Kidney epithelial cell (primary cell): ENCODE measurements around the gene PCSK5. TPM values are rescaled to one million over a fixed set of nuclear protein-coding genes. Genes with fewer than 3 reads are reported as not detected.
A peak's percentile ranks its signal among the peaks of the same experiment; 100 is the strongest.

ENCODE experiments used
- DNase-seq: peaks from one replicate; pipeline ENCODE4 v3.0.0-alpha.2; 2010; ENCODE audit warnings: low read depth
- H3K27me3 ChIP-seq: 2 replicates; pipeline ENCODE4 v1.6.0; 2011; ENCODE audit warnings: low read length; ENCODE audit not compliant: control insufficient read depth, insufficient read depth
- H3K36me3 ChIP-seq: 2 replicates; pipeline ENCODE4 v1.5.1; 2011; ENCODE audit warnings: low read length; ENCODE audit not compliant: control insufficient read depth, insufficient read depth
- H3K4me3 ChIP-seq: 2 replicates; pipeline ENCODE4 v1.5.1; 2011; ENCODE audit warnings: low read depth, mild to moderate bottlenecking, control low read depth, low read length
- CTCF ChIP-seq: IDR thresholded peaks from 2 replicates; pipeline ENCODE4 v1.5.1; 2011; ENCODE audit warnings: mild to moderate bottlenecking, moderate library complexity, low read length, control low read depth, inconsistent platforms; ENCODE audit not compliant: insufficient read depth, poor library complexity, severe bottlenecking
- total RNA-seq: library from RNA; depleted of rRNA; stranded (reverse); fragments of >200 nt; gene quantifications from 2 replicates; pipeline ENCODE4 v1.2.3, GENCODE V29; 2015

PCSK5 gene
- total RNA-seq, 1 donor from 2014 or later = 3.8 TPM

- no peak for TF ChIP-seq CTCF
- H3K27me3 ChIP-seq = no peaks in the 10 kb centered on the region
- no peak overlapping the region for H3K4me3 ChIP-seq
- H3K36me3 ChIP-seq = no peaks in the 10 kb centered on the region
- peak; percentile 82 for DNase-seq
These were observed 489.0 kb downstream of the PCSK5 start for GRCh38 chr9:76379494-76379893.

- Histone ChIP-seq H3K27me3 (no peaks in the 10 kb centered on the region), H3K36me3 (no peaks in the 10 kb centered on the region), H3K4me3 (no peak overlapping the region)
- TF ChIP-seq CTCF = no peak
- DNase-seq = no peak
These were observed 500.2 kb downstream of the PCSK5 start for GRCh38 chr9:76390656-76391055.

GRCh38 chr9:76394195-76394959 lies 503.9 kb downstream of the PCSK5 start, which contains the start of gene RFK:
Gene RFK, minus strand, starts transcription at chr9:76394426. Its CDS starts 255 bp downstream, at chr9:76394171.
- DNase-seq = peak; percentile 77
- H3K27me3 ChIP-seq = no peaks in the 10 kb centered on the region
- H3K36me3 ChIP-seq = no peaks in the 10 kb centered on the region
- peak within 1 kb of the TSS; percentile 82 for H3K4me3 ChIP-seq
- peak; percentile 42 for TF ChIP-seq CTCF

- no peak for DNase-seq
- no peaks in the 10 kb centered on the region for H3K36me3 ChIP-seq
- H3K27me3 ChIP-seq = no peaks in the 10 kb centered on the region
- H3K4me3 ChIP-seq = peak overlapping the region; percentile 82
- no peak for TF ChIP-seq CTCF
These were observed 504.4 kb downstream of the PCSK5 start for GRCh38 chr9:76394960-76395252.

GRCh38 chr9:76395381-76395780 lies 504.9 kb downstream of the PCSK5 start:
- Histone ChIP-seq H3K4me3 (no peak overlapping the region), H3K36me3 (no peaks in the 10 kb centered on the region), H3K27me3 (no peaks in the 10 kb centered on the region)
- no peak for DNase-seq
- no peak for TF ChIP-seq CTCF

GRCh38 chr9:76396144-76396543 lies 505.7 kb downstream of the PCSK5 start:
- TF ChIP-seq CTCF = no peak
- Histone ChIP-seq H3K27me3 (no peaks in the 10 kb centered on the region), H3K4me3 (no peak overlapping the region), H3K36me3 (no peaks in the 10 kb centered on the region)
- no peak for DNase-seq
